ENCODE results near the gene CECR2.

The CECR2 gene

DNA sequence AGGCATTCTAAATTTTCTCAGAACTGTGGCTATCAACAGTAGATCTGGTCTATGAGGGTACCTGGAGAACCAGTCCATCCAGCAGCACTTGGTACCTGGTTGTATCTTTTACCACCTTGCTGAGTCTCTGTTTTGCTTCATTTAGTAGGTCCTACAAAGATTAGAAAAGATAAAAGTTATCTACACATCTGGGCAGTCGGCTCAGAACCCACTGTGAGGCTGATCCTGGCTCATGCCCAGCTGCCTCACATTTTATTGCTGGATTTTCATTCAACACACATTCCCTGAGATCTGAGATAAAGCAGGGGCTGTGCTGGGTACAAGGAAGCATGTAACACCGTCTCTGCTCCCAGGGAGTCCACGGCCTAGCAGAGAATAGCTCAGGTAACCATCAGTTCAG, 231.8 kb downstream of the CECR2 start:
- H3K9ac ChIP-seq (ENCODE audit: low read depth, low read length) = no peak overlapping the region
- H3K9me3 ChIP-seq (ENCODE audit: control insufficient read depth, insufficient read depth, low read length) = no peaks in the 10 kb centered on the region
- H3K4me1 ChIP-seq (ENCODE audit: insufficient read depth, low read length) = no peaks in the 10 kb centered on the region
- peaks cover 28% of the 10 kb centered on the region for H3K36me3 ChIP-seq (ENCODE audit: insufficient read depth, low read length)

DNA sequence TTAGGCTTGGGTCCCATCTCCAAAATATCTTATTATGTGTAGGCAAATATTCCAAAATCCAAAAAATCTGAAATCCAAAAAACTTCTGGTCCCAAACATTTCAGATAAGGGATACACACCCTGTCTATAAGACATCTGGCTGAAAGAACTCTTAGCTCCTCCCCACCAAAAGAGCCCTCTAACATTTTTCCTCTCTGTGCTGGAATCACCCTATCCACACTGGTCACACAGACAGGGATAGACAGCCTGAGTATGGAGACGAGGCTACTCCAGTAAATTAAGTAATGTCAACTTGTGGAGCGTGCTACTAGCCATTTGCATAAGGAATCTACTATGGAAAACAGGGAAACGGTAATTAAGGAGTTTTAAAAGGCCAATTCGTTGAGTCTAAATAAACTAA, 234.4 kb downstream of the CECR2 start:
- H3K36me3 ChIP-seq (ENCODE audit: insufficient read depth, low read length) = peaks cover 16% of the 10 kb centered on the region
- no peak overlapping the region for H3K9ac ChIP-seq (ENCODE audit: low read depth, low read length)
- H3K4me1 ChIP-seq (ENCODE audit: insufficient read depth, low read length) = no peaks in the 10 kb centered on the region
- no peaks in the 10 kb centered on the region for H3K9me3 ChIP-seq (ENCODE audit: control insufficient read depth, insufficient read depth, low read length)

DNA sequence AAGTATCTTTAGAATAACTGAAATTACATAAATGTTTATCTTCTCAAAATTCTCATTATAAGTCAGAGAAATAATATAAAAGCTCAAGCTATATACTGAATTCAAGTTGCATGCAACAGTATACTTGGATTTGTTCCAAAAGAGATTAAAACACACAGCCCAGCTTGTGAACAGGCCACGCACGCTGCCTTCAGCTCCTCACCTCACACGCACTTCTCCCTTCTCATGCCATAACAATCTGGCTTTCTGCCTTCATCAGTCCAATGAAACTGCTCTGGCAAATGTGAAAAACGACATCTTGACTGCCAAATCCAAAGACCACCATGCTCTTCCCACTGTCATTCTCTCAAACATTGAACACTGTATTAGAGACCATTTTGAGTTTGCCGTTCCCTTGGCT, 237.2 kb downstream of the CECR2 start:
- Histone ChIP-seq H3K9me3 (ENCODE audit: control insufficient read depth, insufficient read depth, low read length) (no peaks in the 10 kb centered on the region), H3K4me1 (ENCODE audit: insufficient read depth, low read length) (no peaks in the 10 kb centered on the region), H3K36me3 (ENCODE audit: insufficient read depth, low read length) (peaks cover 12% of the 10 kb centered on the region), H3K9ac (ENCODE audit: low read depth, low read length) (no peak overlapping the region)
